ENCODE data around the gene NPAS3. TPM values are rescaled to one million over a fixed set of nuclear protein-coding genes. Genes with fewer than 3 reads are reported as not detected.
A peak's percentile ranks its signal among the peaks of the same experiment; 100 is the strongest.

Gene NPAS3
- total RNA-seq, 2 donors from 2014 or later, result 0.33 to 0.78 TPM

GRCh38 chr14:33061667-33062325, 123.1 kb downstream of the NPAS3 start:
- H3K36me3 ChIP-seq (replicated peaks in 1 of 2; ENCODE audit: insufficient read depth in 1 of 2, low read depth in 2 of 2), result no peaks in the 10 kb centered on the region
- intact Hi-C loops (cut with DNase I), result no loop called here

DNA sequence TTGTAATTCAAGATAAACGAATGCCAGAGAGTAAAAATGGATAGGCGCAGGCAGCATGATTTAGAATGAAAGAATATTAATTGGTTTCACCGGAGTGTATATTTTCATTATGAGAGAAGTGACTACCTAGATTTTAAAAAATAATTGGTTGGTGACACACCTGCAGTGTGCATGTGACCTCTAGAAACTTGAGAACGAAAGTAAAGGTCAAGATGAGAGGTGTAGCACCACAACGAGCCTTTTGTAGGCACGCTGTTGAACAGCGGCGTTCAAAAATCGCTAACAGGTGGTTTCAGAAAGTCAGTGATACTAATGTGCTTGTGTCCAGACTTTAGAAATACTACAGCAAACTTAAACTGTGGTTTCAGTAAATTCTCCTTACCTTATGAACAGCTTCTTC, 123.8 kb downstream of the NPAS3 start:
- no peak for TF ChIP-seq POLR2A (IDR thresholded peaks at IDR 0.05)
- TF ChIP-seq CTCF (IDR thresholded peaks at IDR 0.05), result no peak
- no peaks in the 10 kb centered on the region for H3K4me1 ChIP-seq
- no peak overlapping the region for H3K27ac ChIP-seq
- H3K27me3 ChIP-seq, result no peaks in the 10 kb centered on the region
- no peaks in the 10 kb centered on the region for H3K9me3 ChIP-seq
- H3K36me3 ChIP-seq (replicated peaks in 1 of 2; ENCODE audit: insufficient read depth in 1 of 2, low read depth in 2 of 2), result no peaks in the 10 kb centered on the region
- DNase-seq (peak in 1 of 4 donors; percentile 4), ATAC-seq (no peak)
- 42 to 63% methylated on average over 9 of the region's 9 CpGs for WGBS, 2 donors
- intact Hi-C loops (cut with DNase I), result no loop called here
- no peak overlapping the region for H3K4me3 ChIP-seq

More at GRCh38 chr14:33061667-33062325, 123.1 kb downstream of the NPAS3 start:
- TF ChIP-seq CTCF (IDR thresholded peaks at IDR 0.05) (no peak), POLR2A (IDR thresholded peaks at IDR 0.05) (no peak)
- 81 to 84% methylated on average over 6 of the region's 6 CpGs for WGBS, 2 donors
- no peak overlapping the region for H3K4me3 ChIP-seq
- H3K27me3 ChIP-seq, result no peaks in the 10 kb centered on the region
- DNase-seq (no peak), ATAC-seq (no peak)
- H3K9me3 ChIP-seq, result no peaks in the 10 kb centered on the region
- no peaks in the 10 kb centered on the region for H3K4me1 ChIP-seq
- H3K27ac ChIP-seq, result no peak overlapping the region

- TF ChIP-seq POLR2A (IDR thresholded peaks at IDR 0.05) (no peak), CTCF (IDR thresholded peaks at IDR 0.05) (no peak)
- Histone ChIP-seq H3K27me3 (no peaks in the 10 kb centered on the region), H3K27ac (no peak overlapping the region), H3K36me3 (replicated peaks in 1 of 2; ENCODE audit: insufficient read depth in 1 of 2, low read depth in 2 of 2) (no peaks in the 10 kb centered on the region), H3K9me3 (no peaks in the 10 kb centered on the region), H3K4me3 (no peak overlapping the region), H3K4me1 (no peaks in the 10 kb centered on the region)
- DNase-seq (no peak), ATAC-seq (no peak)
- intact Hi-C loops (cut with DNase I), result no loop called here
- 56 to 60% methylated on average over 2 of the region's 2 CpGs for WGBS, 2 donors
Observed at GRCh38 chr14:33062881-33063280, 124.2 kb downstream of the NPAS3 start.

GRCh38 chr14:33063521-33063920, 124.8 kb downstream of the NPAS3 start:
- TF ChIP-seq POLR2A (IDR thresholded peaks at IDR 0.05) (no peak), CTCF (IDR thresholded peaks at IDR 0.05) (no peak)
- Histone ChIP-seq H3K4me1 (no peaks in the 10 kb centered on the region), H3K9me3 (no peaks in the 10 kb centered on the region), H3K27me3 (no peaks in the 10 kb centered on the region), H3K4me3 (no peak overlapping the region), H3K27ac (no peak overlapping the region), H3K36me3 (replicated peaks in 1 of 2; ENCODE audit: insufficient read depth in 1 of 2, low read depth in 2 of 2) (no peaks in the 10 kb centered on the region)
- ATAC-seq (no peak), DNase-seq (no peak)
- intact Hi-C loops (cut with DNase I), result no loop called here
- 84 to 91% methylated on average over 4 of the region's 4 CpGs for WGBS, 2 donors

DNA sequence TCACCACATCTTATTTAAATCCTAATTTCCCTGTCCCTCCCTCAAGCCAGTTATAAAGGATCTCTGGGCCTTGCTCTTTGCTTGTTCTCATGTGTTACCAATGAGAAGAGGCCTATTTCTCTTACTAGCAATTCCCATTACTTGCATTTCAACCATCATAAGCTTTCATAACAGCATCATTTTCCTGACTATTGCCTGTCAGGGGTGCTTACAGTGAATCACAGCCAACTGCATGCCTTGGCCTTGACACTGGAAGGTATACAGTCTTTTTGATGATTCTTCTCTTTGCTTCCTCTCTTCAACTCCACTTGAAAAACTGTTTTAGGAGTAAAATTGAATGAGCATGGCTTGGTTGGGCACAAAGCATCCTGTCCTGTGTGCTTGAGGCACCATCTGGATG, 127.0 kb downstream of the NPAS3 start:
- H3K4me3 ChIP-seq, result no peak overlapping the region
- ATAC-seq (no peak), DNase-seq (no peak)
- no peaks in the 10 kb centered on the region for H3K4me1 ChIP-seq
- H3K9me3 ChIP-seq, result no peaks in the 10 kb centered on the region
- H3K27ac ChIP-seq, result no peak overlapping the region
- no peaks in the 10 kb centered on the region for H3K27me3 ChIP-seq
- H3K36me3 ChIP-seq (replicated peaks in 1 of 2; ENCODE audit: insufficient read depth in 1 of 2, low read depth in 2 of 2), result no peaks in the 10 kb centered on the region
- no peak for TF ChIP-seq POLR2A (IDR thresholded peaks at IDR 0.05)
- no peak for TF ChIP-seq CTCF (IDR thresholded peaks at IDR 0.05)
- intact Hi-C loops (cut with DNase I), result no loop called here
